Measurements from ENCODE around the gene PRPH.
A peak's percentile ranks its signal among the peaks of the same experiment; 100 is the strongest.

PRPH gene

GRCh38 chr12:49347311-49348193, 52.6 kb downstream of the PRPH start:
- peak; percentile 75 for DNase-seq

All from NCI-H1048 (cell line).